ENCODE data around the gene FHL2. TPM values are rescaled to one million over a fixed set of nuclear protein-coding genes. Genes with fewer than 3 reads are reported as not detected.

Gene FHL2
- total RNA-seq, 2 experiments from 2014 or later: not detected

DNA sequence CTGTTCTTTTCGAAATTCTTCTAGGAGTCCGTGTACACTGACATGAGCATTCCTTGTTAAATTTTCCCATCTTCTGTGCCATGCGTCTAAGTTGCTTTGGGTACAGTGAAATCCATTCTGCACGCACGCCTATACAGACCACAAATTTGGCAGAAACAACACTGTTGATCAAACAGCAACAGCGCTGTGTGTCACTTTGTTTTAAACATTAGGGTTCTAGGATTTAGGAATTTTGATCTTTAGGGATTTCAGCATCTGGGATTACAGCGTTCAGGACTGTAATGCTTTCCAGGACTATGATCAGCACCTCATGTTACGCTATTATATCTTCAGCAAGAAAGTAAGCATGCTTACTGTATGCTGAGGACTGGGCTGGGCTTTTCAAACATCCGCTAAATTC, 47.1 kb upstream of the FHL2 start:
- CTCF ChIA-PET (ENCODE audit: unreplicated experiment): no interaction called here
- DNase-seq (ENCODE audit: low spot score): no peak
- no peaks in the 10 kb centered on the region for H3K79me2 ChIP-seq (ENCODE audit: insufficient read depth, low read depth, low read length)
- no peak overlapping the region for H3K4me3 ChIP-seq (ENCODE audit: low read depth, low read length, poor library complexity, severe bottlenecking)
- H4K20me1 ChIP-seq (ENCODE audit: insufficient read depth, low read length): no peaks in the 10 kb centered on the region
- TF ChIP-seq, protein P1, sequence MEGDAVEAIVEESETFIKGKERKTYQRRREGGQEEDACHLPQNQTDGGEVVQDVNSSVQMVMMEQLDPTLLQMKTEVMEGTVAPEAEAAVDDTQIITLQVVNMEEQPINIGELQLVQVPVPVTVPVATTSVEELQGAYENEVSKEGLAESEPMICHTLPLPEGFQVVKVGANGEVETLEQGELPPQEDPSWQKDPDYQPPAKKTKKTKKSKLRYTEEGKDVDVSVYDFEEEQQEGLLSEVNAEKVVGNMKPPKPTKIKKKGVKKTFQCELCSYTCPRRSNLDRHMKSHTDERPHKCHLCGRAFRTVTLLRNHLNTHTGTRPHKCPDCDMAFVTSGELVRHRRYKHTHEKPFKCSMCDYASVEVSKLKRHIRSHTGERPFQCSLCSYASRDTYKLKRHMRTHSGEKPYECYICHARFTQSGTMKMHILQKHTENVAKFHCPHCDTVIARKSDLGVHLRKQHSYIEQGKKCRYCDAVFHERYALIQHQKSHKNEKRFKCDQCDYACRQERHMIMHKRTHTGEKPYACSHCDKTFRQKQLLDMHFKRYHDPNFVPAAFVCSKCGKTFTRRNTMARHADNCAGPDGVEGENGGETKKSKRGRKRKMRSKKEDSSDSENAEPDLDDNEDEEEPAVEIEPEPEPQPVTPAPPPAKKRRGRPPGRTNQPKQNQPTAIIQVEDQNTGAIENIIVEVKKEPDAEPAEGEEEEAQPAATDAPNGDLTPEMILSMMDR (conservative IDR thresholded peaks at IDR 0.05; ENCODE audit: low read length): no peak
- no peak for TF ChIP-seq EZH2phosphoT487 (IDR thresholded peaks at IDR 0.05; ENCODE audit: borderline replicate concordance, low read depth, low read length)
- intact Hi-C loops (cut with micrococcal nuclease; ENCODE audit: unreplicated experiment): no loop called here
- H2AFZ ChIP-seq (ENCODE audit: low read length): no peak overlapping the region
- H3K27ac ChIP-seq (ENCODE audit: low read depth, low read length, poor library complexity, severe bottlenecking): no peak overlapping the region
- H3K4me2 ChIP-seq (ENCODE audit: low read length): no peak overlapping the region
- H3K36me3 ChIP-seq (ENCODE audit: insufficient read depth, low read length): no peaks in the 10 kb centered on the region
- POLR2A ChIA-PET: no interaction called here
- H3K9me2 ChIP-seq (ENCODE audit: insufficient read depth, low read length): no peaks in the 10 kb centered on the region; the same call in 1 of the 2 replicates
- no TSS peak for BruUV-seq (replicated peaks)
- H3K4me1 ChIP-seq (ENCODE audit: insufficient read depth, low read length, poor library complexity, severe bottlenecking): no peaks in the 10 kb centered on the region
- no peaks in the 10 kb centered on the region for H3K9me3 ChIP-seq (ENCODE audit: low read length)

DNA sequence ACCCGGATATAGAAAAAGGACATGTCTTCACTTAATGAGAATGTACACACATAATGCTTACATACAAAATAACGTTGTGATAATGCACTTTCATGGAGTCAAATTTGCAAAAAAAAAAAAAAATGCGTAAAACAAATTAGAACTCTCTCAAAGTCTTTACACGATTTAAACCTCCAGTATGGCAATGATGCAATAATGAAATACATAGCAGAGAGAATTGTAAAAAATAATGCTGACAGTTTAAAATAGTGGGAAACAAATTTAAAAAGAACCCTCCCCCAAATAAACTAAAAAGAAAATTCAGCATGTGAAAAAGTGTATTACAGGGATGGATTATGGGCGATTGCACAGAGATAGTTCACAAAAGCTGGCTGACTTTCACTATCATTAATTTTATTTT, 46.6 kb upstream of the FHL2 start:
- CTCF ChIA-PET (ENCODE audit: unreplicated experiment): no interaction called here
- no peaks in the 10 kb centered on the region for H3K9me3 ChIP-seq (ENCODE audit: low read length)
- H3K4me3 ChIP-seq (ENCODE audit: low read depth, low read length, poor library complexity, severe bottlenecking): no peak overlapping the region
- POLR2A ChIA-PET: no interaction called here
- TF ChIP-seq, protein P1 (conservative IDR thresholded peaks at IDR 0.05; ENCODE audit: low read length): no peak
- no peak for TF ChIP-seq EZH2phosphoT487 (IDR thresholded peaks at IDR 0.05; ENCODE audit: borderline replicate concordance, low read depth, low read length)
- no peak overlapping the region for H2AFZ ChIP-seq (ENCODE audit: low read length)
- intact Hi-C loops (cut with micrococcal nuclease; ENCODE audit: unreplicated experiment): no loop called here
- no peak overlapping the region for H3K27ac ChIP-seq (ENCODE audit: low read depth, low read length, poor library complexity, severe bottlenecking)
- no peak for DNase-seq (ENCODE audit: low spot score)
- H3K4me1 ChIP-seq (ENCODE audit: insufficient read depth, low read length, poor library complexity, severe bottlenecking): no peaks in the 10 kb centered on the region
- no peaks in the 10 kb centered on the region for H3K79me2 ChIP-seq (ENCODE audit: insufficient read depth, low read depth, low read length)
- H3K36me3 ChIP-seq (ENCODE audit: insufficient read depth, low read length): no peaks in the 10 kb centered on the region
- H3K4me2 ChIP-seq (ENCODE audit: low read length): no peak overlapping the region
- no TSS peak for BruUV-seq (replicated peaks)
- no peaks in the 10 kb centered on the region; the same call in 1 of the 2 replicates for H3K9me2 ChIP-seq (ENCODE audit: insufficient read depth, low read length)
- H4K20me1 ChIP-seq (ENCODE audit: insufficient read depth, low read length): no peaks in the 10 kb centered on the region

DNA sequence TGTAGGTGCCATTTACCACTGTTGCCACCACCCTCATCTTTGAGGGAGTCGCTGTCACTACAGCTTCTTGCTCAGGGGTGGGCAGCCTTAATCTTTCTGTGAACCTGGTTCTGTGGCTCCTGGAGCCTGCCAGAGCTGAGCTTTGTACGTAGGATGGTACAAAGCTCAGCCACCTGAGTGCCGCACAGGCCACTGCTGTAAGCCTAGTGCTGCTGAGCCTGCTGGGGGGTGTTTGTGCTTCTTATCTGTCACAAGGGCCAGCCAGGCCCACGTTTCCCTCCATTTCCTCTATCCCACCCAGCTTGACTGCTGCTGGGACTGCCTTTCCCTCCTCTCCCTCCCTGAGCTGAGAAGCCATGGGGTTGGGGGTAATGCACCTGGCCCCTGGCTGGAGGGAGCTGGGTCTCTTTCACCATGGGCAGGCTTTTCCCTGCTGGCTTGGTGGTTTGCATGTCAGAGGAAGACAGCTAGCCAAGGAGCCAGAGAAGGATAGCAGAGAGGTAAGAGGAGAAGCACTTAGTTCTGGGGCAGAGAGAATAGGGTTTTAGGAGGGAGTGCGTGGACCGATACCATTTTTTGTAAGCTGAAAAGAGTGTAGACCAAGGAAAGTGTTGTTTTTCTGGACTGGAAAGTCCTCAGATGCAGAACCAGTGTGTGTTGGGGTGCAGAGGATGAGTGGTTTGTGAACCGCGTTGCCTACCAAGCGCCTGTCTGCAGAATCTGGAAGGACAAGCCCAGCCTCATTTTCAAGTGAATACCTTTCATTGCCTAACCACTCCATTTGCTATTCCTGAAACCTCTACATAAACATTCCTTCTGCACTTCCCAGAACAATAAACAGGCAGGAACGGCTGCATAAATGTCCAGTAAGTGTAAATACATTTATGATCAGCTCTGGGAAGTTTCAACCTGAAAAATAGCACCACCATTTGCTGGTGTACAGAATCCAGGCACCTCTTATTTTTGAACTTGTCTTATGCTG, 45.1 kb upstream of the FHL2 start:
- Histone ChIP-seq H3K4me1 (ENCODE audit: insufficient read depth, low read length, poor library complexity, severe bottlenecking) (no peaks in the 10 kb centered on the region), H3K27ac (ENCODE audit: low read depth, low read length, poor library complexity, severe bottlenecking) (no peak overlapping the region), H2AFZ (ENCODE audit: low read length) (no peak overlapping the region), H3K4me3 (ENCODE audit: low read depth, low read length, poor library complexity, severe bottlenecking) (no peak overlapping the region), H3K9me2 (ENCODE audit: insufficient read depth, low read length) (no peaks in the 10 kb centered on the region), H3K36me3 (ENCODE audit: insufficient read depth, low read length) (no peaks in the 10 kb centered on the region), H3K79me2 (ENCODE audit: insufficient read depth, low read depth, low read length) (no peaks in the 10 kb centered on the region), H4K20me1 (ENCODE audit: insufficient read depth, low read length) (no peaks in the 10 kb centered on the region), H3K4me2 (ENCODE audit: low read length) (no peak overlapping the region), H3K9me3 (ENCODE audit: low read length) (no peaks in the 10 kb centered on the region)
- CTCF ChIA-PET (ENCODE audit: unreplicated experiment): no interaction called here
- POLR2A ChIA-PET: no interaction called here
- BruUV-seq (replicated peaks): no TSS peak
- DNase-seq (ENCODE audit: low spot score): no peak
- TF ChIP-seq EZH2phosphoT487 (IDR thresholded peaks at IDR 0.05; ENCODE audit: borderline replicate concordance, low read depth, low read length): no peak
- TF ChIP-seq, protein P1 (conservative IDR thresholded peaks at IDR 0.05; ENCODE audit: low read length): no peak
- intact Hi-C loops (cut with micrococcal nuclease; ENCODE audit: unreplicated experiment): no loop called here

Measured in OCI-LY7 (cell line).